NCI-H82 treated with DMSO at 0.1 percent for 48 hours (cell line): Measurements from ENCODE around the gene TBPL1.
A peak's percentile ranks its signal among the peaks of the same experiment; 100 is the strongest.

Source experiments
- DNase-seq: peaks from one replicate; lab custom pipeline; 2025; ENCODE audit not compliant: unreplicated experiment; lab: John Stamatoyannopoulos, UW

Gene TBPL1

DNA sequence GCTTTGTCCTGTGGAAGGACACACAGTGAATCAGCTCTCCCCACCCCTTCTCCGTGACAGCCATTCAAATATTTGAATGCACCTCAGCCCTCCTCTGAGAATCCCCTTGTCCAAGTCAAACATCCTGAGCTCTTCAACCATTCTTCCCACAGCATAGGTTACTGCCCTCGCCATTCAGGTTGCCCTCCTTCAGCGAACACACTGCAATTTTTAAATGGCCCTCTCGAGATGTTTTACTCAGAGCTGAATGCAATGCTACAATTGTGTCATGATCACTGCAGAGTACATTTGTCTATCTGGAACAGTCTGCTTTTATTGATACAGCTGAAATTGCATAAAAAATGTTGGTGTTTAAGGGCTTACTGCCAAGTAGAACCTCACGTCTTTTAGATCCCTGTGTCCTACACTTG lies 50.5 kb downstream of the TBPL1 start:
- DNase-seq, result no peak

DNA sequence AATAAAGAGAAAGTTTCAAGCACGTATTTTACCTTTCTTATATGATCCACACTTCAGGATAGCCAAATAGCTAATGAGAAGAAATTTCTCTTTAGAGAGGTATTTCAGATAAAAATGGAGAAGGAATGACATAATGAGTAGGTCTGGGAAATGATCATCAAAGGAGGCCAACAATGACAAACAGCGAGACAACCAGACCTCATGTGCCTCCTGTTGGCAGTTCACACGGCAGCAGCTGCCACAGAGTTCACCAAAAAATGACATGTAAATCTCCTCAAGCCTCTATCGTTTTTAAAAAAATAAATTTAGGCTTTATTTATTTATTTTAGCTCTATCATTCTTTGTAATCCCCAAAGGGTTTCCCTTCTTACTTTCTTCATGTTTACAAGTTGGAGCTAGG lies 51.7 kb downstream of the TBPL1 start:
- no peak for DNase-seq

DNA sequence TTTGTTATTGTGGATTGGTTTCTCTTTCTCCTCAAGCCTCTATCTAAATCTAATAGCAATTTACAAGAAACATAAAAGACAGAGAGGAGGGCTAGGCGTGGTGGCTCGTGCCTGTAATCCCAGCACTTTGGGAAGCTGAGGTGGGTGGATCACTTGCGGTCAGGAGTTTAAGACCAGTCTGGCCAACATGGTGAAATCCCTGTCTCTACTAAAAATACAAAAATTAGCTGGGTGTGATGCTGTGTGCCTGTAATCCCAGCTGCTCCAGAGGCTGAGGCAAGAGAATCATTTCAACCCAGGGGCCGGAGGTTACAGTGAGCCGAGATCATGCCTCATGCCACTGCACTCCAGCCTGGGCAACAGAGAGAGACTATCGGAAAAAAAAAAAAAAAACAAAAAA lies 52.8 kb downstream of the TBPL1 start:
- DNase-seq, result no peak

DNA sequence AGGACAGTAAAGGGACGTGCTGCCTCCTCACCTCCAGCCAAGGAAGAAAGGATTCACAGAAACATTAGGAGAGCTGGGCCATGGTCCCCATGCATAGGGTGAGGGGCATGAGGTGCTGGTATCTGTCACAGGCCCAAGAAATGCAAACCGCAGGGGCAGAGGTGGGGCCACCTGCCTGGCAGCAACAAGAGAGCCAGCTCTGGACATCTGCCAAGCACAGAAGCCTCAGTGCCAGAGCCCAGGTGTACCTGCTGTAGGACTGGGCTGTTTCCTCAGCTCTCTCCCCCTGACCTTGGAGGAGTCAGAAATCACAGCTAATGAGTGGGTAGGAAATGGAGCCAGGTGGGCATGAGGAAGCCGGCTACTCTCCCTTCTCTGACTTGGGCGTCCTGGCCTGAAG lies 54.1 kb downstream of the TBPL1 start:
- DNase-seq, result no peak

DNA sequence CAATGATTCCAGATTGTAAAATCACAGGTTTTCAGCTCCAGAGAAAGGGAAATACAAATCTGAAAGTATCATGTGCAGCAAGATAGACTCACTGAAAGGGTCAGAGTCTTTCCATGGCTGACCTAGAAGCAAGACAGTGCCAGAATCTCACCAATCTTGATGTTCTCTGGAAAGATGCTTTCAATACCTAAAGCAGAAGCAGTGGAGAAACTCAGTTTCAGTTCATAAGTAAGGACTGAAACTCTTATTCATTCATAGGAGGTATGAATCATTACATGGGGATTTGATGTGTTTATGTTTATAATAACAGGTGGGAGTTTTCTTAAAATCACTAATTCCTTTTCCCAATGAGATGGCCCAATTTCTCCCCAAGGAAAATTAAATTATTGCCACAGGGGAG lies 56.9 kb downstream of the TBPL1 start:
- DNase-seq, result no peak

DNA sequence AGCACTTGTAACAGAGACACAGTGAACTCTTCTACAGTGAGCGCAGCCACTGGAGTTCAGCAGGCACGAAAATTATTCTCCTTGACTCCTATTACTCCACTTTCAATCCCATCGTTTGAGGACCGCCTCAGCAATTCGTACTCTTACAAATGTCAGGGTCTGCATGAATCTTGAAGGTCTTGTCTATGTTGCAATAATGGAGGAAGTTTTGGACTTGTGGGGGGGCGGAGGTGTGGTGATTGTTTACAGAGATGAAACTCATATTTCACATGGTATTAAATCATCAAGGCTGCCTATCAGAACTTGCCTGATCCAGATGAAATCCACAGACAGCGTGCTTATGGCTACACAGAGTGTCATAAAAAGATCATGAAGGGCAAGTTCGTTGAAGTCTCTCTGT lies 57.4 kb downstream of the TBPL1 start:
- no peak for DNase-seq

DNA sequence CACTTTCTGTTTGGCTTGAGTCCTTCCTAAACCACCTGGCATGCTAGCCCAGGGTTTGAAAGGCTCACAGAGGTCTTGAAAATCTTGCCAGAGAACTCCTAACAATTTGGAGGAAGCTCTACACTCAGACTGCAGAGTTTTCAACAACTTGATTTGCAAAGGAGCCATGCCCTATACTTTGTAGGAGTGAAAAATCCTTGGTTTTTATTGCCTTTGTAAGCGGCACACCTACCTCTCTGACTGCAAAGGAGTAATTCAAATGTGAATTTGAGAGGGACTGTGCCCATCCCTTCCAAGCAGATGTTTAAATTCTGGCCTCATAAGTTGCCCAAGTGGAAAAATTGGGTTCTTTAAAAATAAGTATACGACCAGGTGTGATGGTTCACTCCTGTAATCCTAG lies 58.0 kb downstream of the TBPL1 start:
- no peak for DNase-seq

DNA sequence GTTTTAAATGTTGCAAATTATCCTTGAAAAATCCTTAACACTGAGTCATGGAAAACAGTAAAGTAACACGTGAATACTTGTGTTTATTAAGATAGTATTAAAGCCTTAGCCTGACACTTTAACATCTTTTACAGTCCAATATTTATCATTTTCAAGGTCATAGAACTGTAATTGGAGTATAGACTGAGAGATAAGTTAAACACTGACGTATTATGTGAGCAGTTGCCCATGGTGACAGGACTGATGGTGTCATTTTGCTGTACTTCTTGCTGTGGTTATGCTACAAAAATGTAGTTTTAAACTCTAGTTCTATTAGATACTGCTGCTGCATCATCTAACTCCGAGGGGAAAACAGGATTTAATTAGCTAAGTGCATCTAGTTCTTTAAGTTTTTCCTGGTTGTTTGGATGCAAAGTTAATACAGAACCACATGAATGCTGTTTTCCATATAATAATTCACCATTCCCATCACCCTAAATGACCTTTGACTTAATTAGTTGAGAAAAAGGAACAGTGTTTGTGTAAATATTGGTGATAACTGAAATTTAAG lies 61.6 kb downstream of the TBPL1 start:
- DNase-seq, result no peak

DNA sequence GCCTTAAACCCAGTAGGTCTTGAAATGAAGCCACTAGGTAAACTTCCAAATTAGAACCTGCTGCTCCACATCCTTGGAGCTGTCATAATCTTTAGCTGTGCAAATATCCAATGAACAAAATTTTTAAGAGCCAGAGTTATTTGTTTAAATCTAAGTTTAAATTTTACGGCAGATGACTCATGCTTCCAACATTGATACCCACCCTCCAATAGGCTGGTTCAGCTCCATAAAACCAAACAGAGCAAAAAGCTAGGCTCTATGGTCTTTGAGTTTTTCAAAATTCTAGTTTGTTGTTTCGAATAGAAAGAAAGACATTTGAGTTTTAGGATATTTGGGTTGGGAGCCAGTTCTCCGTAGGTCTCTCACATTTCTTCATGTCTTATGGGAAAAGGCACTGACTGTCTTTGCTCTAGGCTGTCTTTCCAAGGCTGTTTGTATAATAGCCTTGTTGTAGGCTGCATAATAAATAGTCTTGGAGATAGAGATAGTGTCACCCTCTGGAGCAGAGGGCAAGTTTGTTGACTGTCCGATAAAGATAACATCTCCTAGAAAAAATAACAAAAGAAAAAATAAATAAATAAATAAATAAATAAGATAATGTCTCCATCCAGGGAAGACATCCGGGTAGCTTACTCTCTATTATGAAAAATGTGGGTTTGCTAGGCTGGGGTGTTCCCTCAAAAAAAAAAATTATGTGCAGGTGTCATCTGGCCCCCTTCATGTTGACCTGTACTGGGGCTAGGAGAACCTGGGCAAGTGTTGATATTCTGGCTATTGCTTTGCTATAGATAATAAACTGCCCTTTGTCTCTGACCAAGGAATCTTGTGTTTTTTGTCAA lies 62.9 kb downstream of the TBPL1 start:
- no peak for DNase-seq

DNA sequence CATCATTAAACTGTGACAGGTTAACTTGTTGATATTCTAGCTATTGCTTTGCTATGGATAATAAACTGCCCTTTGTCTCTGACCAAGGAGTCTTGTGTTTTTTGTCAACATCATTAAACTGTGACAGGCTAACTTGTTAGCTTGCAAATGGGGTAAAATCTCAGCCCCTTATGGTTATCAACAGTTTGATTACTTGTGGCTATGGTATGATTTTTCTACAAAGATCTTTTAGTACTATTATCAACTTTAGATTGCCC lies 63.5 kb downstream of the TBPL1 start:
- DNase-seq, result no peak

DNA sequence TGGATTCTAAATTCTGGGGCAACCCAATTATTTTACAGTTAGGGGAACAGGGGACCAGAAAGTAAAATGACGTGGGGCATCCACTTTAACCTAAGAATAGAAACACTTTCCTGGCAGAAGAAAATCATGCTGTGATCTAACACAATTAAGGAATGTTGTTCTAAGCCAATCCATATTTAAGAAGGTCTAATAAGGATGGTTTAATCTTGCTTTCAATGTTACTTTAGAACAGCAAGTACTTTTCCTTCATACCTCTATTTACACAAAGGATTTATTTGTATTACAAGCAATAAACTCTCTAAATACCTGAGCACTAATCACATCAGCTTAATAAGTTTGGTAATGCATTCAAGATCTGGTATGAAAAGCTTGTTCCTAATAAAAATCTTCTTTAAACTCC lies 67.0 kb downstream of the TBPL1 start:
- peak; percentile 20 for DNase-seq

DNA sequence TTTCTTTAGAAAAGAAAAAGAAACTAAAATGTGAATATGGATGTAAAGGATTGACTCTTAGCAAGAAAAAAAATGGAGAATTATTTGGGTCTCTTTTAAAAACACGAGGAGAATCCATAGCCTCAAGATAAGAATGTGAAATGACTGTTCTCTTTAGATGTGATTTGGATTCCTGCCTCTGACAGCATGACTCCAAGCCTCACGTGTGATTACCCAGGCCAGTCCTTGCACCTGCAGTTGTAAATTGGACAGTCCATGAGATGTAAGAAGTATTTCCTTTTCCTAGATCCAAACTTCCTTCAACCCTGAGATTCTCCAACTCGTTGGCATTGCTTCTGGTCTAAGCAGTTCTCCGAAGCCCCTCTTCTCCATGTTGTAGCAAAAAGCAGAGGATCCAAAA lies 67.5 kb downstream of the TBPL1 start:
- DNase-seq, result no peak

DNA sequence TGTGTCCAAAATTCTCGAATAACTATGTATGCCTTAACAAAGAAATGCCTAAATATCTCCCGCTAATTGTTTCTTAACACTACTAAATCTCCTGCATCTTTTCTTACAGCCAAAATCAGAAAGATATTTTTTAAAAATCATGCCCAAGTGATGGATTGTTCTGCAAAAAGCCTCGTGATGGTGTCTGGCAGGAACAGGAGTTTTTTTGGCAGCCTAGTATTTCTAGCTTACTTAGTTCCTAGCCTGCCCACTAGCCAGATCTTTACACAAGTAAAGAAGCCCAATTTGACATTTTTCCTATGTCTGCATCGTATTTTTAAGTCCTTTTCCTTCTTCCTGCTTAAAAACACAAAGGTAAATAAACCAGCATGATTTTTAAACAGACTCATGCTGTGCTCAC lies 67.9 kb downstream of the TBPL1 start:
- no peak for DNase-seq

DNA sequence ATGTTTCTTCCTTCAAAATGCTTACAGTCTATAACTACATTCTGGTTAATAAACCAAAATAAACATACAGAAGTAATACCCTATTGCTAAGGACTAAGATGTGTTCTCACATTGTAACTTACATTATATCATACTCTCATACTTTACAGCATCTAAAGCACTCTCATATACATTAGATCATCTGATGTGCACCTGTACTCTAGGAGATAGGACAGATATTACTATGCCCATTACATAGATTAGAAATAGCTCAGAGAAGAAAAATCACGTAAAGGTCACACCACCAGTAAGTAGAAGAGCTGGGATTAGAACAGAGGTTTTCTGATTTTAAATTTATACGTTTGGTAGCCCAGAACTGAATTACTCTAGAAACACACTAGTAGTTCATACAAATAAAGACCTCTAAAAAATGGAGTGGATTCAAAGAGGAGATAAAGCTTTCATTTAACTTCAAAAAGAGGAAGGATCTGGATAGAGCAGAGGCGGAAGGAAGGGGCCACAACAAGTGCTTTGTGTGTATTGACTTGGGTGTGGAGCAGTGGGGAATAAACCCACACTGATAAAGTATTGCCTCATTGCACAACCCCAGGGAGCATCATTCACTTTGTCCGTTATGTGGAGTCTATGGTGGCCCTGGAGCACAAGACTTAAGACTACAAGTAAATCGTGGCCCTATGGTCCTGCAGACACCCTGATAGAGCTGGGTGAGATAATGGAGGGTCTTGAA lies 68.5 kb downstream of the TBPL1 start:
- DNase-seq, result no peak

DNA sequence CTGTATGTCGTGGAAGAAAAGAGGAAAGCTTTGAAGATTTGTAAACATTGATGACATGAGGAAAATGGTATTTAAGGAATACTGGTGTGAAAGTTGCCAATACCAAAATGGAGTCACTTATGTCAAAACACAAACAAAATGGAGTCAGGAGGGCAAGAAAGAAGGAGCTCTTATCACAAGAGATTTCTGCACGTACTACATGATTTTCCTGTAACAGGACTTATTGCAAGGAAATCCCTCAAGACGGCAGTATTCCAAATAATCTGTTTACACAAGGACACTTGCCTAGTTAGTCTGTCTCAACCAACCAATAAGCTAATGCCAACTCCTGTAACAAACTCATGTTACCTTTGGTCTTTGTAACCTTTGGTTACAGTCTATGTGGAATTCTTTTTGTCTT lies 69.6 kb downstream of the TBPL1 start:
- no peak for DNase-seq

DNA sequence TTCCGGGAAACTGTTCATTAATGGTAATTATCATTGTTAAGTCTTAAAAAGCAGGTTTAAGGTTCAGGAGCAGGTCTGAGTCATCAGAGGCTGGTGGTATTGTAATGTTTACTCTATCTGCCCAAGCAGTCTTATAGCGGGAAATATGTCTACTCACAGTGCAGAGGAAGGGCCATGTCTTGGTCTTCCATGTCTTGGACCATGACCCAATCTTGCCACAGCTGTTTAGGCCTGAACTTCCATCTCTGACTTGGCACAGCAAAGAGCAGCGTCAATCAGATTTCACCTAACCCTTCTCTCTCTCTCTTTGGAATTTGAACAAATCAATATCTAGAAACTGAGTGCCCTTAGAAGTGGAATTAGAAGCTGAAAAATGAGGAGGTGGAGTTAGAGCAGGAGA lies 73.6 kb downstream of the TBPL1 start:
- DNase-seq, result no peak

DNA sequence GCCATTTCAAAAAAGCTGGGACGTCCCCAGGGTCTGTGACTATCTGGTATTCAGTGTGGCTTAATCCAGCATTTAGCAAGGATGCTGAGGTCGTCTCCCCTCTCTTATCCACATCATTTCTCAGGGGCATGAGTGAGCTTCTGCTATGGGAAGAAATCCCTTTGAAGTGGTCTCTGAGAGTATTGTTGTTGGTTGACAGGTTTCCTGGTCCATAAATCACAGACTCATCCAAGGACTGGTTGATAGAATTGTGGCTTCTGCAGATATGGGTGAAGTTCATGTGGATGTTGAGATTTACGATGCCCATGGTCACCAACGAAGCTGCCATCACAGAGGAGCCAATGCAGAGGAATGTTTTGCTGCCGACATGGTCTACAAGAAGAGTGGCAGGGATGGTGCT lies 75.4 kb downstream of the TBPL1 start:
- no peak for DNase-seq

DNA sequence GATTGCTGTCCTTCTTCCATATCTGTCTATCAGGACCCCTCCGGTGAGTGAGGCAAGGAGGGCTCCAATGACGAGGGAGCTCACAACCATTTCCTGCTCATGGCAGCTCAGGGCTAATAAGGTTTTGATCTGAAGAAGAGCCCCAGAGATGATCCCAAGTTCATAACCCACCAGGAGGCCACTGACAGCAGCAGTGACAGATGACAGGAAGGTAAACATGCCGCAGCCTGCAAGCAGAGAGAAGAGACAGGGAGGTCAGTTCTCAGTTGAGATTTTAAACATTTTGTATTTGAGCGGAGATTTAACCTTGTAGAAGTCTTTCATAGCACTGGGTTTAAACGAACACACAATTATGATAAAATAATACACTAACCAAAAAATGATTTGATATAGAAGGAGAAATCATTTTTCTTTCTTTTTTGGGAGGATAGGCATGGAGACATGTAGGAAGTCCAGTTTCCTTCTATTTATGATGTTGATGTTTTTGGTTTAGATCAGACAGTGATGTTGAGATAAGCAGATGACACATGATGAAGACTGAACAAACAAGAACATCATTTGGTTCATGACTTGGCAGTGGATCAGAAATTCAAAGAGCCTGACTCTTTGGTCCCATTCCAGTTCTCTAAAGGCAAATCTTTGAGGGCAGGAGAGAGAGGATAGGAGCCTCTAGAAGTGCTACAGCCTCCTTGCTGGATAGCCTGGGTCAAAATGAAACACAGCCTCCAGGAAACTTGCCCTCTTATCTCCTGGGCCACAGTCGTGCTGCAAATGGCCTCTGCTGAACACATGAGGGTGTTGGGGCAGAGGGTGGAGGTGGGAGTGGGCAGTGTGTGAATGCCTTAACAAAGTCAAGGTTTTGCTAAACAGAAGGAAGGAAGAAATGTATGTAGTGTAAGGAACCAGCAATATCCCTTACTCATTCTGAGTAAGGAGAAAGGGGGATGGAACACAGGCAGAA lies 76.8 kb downstream of the TBPL1 start:
- DNase-seq, result no peak

DNA sequence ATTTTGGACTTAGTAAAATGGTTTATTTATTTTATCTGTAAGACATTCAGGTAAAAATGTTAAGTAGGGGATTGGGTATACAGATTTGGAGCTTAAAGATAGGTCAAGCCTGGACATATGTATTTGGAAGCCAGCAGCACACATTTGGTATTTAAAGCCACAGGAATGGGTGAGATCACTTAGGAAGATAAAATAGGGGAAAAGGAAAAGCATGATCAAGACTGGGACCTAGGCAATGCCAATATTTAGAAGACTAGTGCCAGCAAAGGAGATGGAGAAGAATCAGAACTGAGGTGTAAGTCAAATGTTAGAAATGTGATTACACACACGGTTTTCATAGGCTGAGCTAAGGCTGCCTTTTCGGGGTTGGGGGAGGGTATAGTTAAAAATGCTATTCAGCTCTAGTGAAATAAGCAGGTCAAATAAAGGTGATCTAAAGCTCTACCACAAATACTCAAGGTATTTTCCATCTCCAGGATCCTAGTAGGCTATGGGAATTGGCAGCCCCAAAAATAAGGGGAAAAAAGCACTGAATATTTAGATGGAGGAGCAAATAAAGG lies 78.8 kb downstream of the TBPL1 start:
- DNase-seq, result no peak

DNA sequence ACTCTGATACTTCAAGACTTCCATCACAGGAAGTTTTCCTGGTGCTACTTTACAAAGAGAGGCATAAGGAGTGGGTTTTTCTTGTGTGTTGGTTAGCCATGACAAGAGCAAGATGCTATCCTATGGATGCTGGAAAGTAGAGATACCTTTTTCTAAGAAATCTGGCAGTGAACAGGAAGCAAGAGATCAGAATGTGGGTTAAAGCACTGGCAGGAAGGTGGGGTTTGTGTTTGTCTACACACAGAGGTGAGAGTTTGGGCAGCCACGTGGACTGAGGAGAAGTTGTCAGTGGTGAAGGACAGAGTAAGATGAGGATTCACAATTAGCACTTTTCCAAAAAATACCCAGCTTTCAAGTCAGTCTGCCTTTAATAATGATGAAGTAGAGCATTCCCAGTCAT lies 81.5 kb downstream of the TBPL1 start:
- DNase-seq, result no peak
